ACC112 (cell line): ENCODE data around the gene MCRIP2.
A peak's percentile ranks its signal among the peaks of the same experiment; 100 is the strongest.

Experiments used
- H2AFZ ChIP-seq: fragments of 200-600 bp; sonication (generic); one replicate; pipeline ENCODE4 v1.6.0; 2017; ENCODE audit warnings: antibody characterized with exemption, low read length; ENCODE audit not compliant: unreplicated experiment
- H3K27ac ChIP-seq: fragments of 200-600 bp; sonication (generic); 2 replicates; pipeline ENCODE4 v1.5.1; 2014; ENCODE audit warnings: low read depth, mild to moderate bottlenecking, antibody characterized with exemption, low read length, moderate library complexity
- H3K27me3 ChIP-seq: fragments of 200-600 bp; sonication (generic); 2 replicates; pipeline ENCODE4 v1.6.1; 2014; ENCODE audit warnings: mild to moderate bottlenecking, antibody characterized with exemption, low read length, moderate library complexity, mixed read lengths; ENCODE audit not compliant: insufficient read depth
- H3K36me3 ChIP-seq: fragments of 200-600 bp; sonication (generic); 2 replicates; pipeline ENCODE4 v1.6.1; 2016; ENCODE audit warnings: mild to moderate bottlenecking, antibody characterized with exemption, low read length, moderate library complexity, mixed read lengths; ENCODE audit not compliant: insufficient read depth
- H3K4me1 ChIP-seq: fragments of 200-600 bp; sonication (generic); one replicate; pipeline ENCODE4 v1.6.1; 2016; ENCODE audit warnings: low read length, mixed read lengths; ENCODE audit not compliant: insufficient read depth, unreplicated experiment, control insufficient read depth
- H3K4me3 ChIP-seq: fragments of 200-600 bp; sonication (generic); 2 replicates; pipeline ENCODE4 v1.5.1; 2014; ENCODE audit warnings: mild to moderate bottlenecking, low read depth, low read length
- H3K79me2 ChIP-seq: fragments of 200-600 bp; sonication (generic); one replicate; pipeline ENCODE4 v1.6.0; 2016; ENCODE audit warnings: low read length; ENCODE audit not compliant: control insufficient read depth, unreplicated experiment, insufficient read depth

The MCRIP2 gene

GRCh38 chr16:634051-634670 is 7.5 kb upstream of the MCRIP2 start:
- H3K27ac ChIP-seq: no peak overlapping the region
- peaks cover 3% of the 10 kb centered on the region; the same call in 1 of the 2 replicates for H3K36me3 ChIP-seq
- no peak overlapping the region; the same call in 1 of the 2 replicates for H3K4me3 ChIP-seq
- peaks cover 10% of the 10 kb centered on the region for H3K79me2 ChIP-seq
- peaks cover 24% of the 10 kb centered on the region for H3K4me1 ChIP-seq
- H2AFZ ChIP-seq: no peak overlapping the region
- no peaks in the 10 kb centered on the region for H3K27me3 ChIP-seq

DNA sequence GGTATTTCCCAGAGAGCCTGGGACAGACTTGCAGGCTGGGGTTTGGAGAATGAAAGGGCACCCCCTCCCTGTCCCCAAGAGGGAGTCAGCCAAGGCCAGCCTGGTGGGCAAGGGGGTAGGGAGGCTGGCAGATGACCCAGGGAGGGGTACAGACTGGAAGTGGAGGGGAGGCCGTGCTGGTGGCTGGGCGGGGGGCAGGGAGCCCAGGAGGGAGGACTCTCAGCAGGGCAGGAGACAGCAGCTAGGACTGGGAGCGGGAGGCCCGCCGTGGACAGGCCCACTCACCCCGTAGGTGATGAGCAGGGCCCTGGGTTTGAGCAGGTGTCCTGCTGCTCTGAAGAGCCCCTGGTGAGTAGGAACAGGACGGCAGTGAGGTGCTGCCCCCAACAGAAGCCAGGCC is 6.6 kb upstream of the MCRIP2 start:
- Histone ChIP-seq H3K27ac (no peak overlapping the region), H3K4me3 (peak overlapping the region; percentile 93), H3K36me3 (peaks cover 3% of the 10 kb centered on the region; the same call in 1 of the 2 replicates), H3K27me3 (no peaks in the 10 kb centered on the region), H2AFZ (no peak overlapping the region), H3K4me1 (peaks cover 21% of the 10 kb centered on the region), H3K79me2 (peaks cover 10% of the 10 kb centered on the region)

GRCh38 chr16:635573-636205 is 5.9 kb upstream of the MCRIP2 start:
- Histone ChIP-seq H3K27me3 (no peaks in the 10 kb centered on the region), H3K79me2 (peaks cover 10% of the 10 kb centered on the region), H3K36me3 (peaks cover 3% of the 10 kb centered on the region; the same call in 1 of the 2 replicates), H3K4me3 (peak overlapping the region; percentile 93), H2AFZ (peak overlapping the region; percentile 76), H3K27ac (peak overlapping the region; percentile 87), H3K4me1 (peaks cover 15% of the 10 kb centered on the region)

GRCh38 chr16:636206-637080 is 5.2 kb upstream of the MCRIP2 start, which contains the start of gene METTL26:
METTL26 (minus strand) TSS chr16:636305; CDS start chr16:636290, 15 bp downstream.
- H3K79me2 ChIP-seq: peaks cover 10% of the 10 kb centered on the region
- peaks cover 3% of the 10 kb centered on the region; the same call in 1 of the 2 replicates for H3K36me3 ChIP-seq
- peak within 1 kb of the TSS; percentile 79 for H2AFZ ChIP-seq
- H3K4me1 ChIP-seq: peaks cover 9% of the 10 kb centered on the region
- no peaks in the 10 kb centered on the region for H3K27me3 ChIP-seq
- peak within 1 kb of the TSS; percentile 93 for H3K4me3 ChIP-seq
- H3K27ac ChIP-seq: peak within 1 kb of the TSS; percentile 87

GRCh38 chr16:637081-638018 is 4.3 kb upstream of the MCRIP2 start:
- peak overlapping the region; percentile 79 for H2AFZ ChIP-seq

DNA sequence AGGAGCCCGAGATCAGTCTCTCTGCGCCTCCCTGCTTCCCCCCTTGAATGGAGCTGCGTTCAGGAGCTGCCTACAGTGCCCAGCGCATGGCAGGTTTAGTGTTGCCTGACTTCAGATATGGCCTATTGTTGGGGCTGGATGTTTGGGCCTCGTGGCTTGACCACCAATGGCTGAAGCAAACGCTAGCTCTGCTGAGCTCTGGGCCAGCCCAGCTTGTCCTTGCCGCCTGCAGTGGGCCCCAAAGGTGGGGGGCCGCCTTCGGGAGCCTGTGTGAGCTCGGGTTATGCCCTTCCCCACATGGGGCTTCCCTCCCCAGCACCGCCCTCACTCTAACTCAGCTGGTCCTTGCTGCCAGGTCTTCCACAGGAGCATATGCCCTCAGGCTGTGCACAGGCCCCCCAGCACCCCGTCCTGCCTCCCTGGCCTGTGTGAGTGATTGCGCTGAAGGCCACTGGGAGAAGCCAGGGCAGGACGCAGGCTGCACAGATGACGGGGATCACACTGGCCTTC is 3.5 kb upstream of the MCRIP2 start:
- Histone ChIP-seq H3K36me3 (peaks cover under 1% of the 10 kb centered on the region; the same call in 1 of the 2 replicates), H3K27ac (no peak overlapping the region), H2AFZ (no peak overlapping the region), H3K27me3 (no peaks in the 10 kb centered on the region), H3K4me1 (peaks cover 9% of the 10 kb centered on the region), H3K79me2 (peaks cover 17% of the 10 kb centered on the region), H3K4me3 (no peak overlapping the region)

More at GRCh38 chr16:637081-638018, 4.3 kb upstream of the MCRIP2 start:
- Histone ChIP-seq H3K27ac (peak overlapping the region; percentile 87), H3K79me2 (peaks cover 11% of the 10 kb centered on the region), H3K4me3 (peak overlapping the region; percentile 93), H3K27me3 (no peaks in the 10 kb centered on the region), H3K36me3 (peaks cover 3% of the 10 kb centered on the region; the same call in 1 of the 2 replicates), H3K4me1 (peaks cover 9% of the 10 kb centered on the region)

- Histone ChIP-seq H3K4me1 (peaks cover 9% of the 10 kb centered on the region), H3K4me3 (no peak overlapping the region), H3K36me3 (no peaks in the 10 kb centered on the region), H3K79me2 (peaks cover 19% of the 10 kb centered on the region), H3K27ac (no peak overlapping the region), H2AFZ (no peak overlapping the region), H3K27me3 (no peaks in the 10 kb centered on the region)
Measured at GRCh38 chr16:638836-639235, 2.8 kb upstream of the MCRIP2 start.

DNA sequence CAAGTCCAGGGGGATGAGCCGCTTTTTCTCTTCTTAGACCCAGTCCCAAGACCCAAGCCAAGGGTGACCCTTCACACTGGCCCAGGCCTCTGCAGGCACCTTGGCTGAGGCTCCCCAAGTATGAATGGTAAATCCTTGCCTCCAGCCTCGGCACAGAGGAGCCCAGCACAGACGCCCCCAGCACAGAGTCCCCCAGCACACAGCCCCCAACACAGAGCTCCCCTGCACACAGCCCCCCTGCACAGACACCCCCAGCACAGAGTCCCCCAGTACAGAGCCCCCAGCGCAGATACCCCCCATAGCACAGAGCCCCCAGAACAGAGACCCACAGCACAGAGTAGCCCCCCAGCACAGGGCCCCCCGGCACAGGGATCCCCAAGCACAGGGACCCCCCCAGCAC is 1.0 kb upstream of the MCRIP2 start:
- Histone ChIP-seq H3K4me3 (peak overlapping the region; percentile 83; the same call in 1 of the 2 replicates), H2AFZ (no peak overlapping the region), H3K27ac (no peak overlapping the region)

DNA sequence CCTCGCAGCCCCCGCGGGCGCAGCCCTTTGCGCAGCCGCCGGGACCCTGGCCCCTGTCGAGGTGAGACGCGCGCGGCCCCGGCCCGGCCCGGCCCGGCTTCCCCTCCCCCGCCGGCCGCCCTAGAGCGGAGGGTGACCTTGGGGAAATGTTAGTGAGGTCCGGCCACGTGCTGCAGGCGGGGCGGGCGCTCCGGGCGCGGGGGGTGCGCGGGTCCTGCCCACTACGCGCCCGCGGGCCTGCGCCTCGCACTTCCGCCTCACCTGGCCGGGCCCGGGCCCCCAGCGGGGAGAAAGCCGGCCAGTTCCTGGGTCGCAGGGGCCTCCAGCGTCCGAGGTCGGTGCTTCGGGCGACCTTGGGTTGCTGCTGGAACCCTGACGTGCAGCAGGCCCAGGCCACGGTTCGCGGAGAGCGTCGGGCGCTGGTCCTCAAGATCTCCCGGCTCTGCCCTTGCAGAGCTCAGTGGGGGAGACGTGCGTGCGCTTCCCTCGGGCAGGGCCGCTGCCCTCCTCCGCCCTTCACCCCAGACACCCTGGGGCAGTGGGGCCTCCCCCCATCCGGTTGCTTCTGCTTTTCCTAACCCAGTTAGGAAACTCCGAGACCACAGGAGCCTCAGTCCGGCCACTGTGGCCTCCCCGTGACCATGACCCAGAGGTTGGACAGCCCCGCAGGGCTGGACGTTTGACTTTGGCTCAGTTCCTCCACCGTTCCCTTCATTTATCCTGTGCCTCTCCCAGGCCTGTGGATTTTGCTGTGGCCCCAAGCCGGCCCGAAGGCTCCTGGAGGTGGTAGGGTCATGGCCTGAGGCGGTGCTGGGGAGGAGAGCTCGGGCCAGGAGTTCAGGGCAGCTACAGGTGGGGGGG is 791 bp downstream of the MCRIP2 start:
- peaks cover 14% of the 10 kb centered on the region for H3K4me1 ChIP-seq

More for the DNA sequence above, 1.0 kb upstream of the MCRIP2 start:
- no peaks in the 10 kb centered on the region for H3K36me3 ChIP-seq
- peaks cover 8% of the 10 kb centered on the region for H3K4me1 ChIP-seq
- H3K27me3 ChIP-seq: no peaks in the 10 kb centered on the region
- peaks cover 12% of the 10 kb centered on the region for H3K79me2 ChIP-seq

More for the DNA sequence above, 791 bp downstream of the MCRIP2 start:
- peak overlapping the region; percentile 83 for H3K4me3 ChIP-seq
- H3K27ac ChIP-seq: no peak overlapping the region
- peaks cover 12% of the 10 kb centered on the region for H3K79me2 ChIP-seq
- H2AFZ ChIP-seq: peak overlapping the region; percentile 21
- H3K27me3 ChIP-seq: no peaks in the 10 kb centered on the region
- no peaks in the 10 kb centered on the region for H3K36me3 ChIP-seq
